ENCODE results near the gene MND1.

The MND1 gene, protein sequence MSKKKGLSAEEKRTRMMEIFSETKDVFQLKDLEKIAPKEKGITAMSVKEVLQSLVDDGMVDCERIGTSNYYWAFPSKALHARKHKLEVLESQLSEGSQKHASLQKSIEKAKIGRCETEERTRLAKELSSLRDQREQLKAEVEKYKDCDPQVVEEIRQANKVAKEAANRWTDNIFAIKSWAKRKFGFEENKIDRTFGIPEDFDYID

DNA sequence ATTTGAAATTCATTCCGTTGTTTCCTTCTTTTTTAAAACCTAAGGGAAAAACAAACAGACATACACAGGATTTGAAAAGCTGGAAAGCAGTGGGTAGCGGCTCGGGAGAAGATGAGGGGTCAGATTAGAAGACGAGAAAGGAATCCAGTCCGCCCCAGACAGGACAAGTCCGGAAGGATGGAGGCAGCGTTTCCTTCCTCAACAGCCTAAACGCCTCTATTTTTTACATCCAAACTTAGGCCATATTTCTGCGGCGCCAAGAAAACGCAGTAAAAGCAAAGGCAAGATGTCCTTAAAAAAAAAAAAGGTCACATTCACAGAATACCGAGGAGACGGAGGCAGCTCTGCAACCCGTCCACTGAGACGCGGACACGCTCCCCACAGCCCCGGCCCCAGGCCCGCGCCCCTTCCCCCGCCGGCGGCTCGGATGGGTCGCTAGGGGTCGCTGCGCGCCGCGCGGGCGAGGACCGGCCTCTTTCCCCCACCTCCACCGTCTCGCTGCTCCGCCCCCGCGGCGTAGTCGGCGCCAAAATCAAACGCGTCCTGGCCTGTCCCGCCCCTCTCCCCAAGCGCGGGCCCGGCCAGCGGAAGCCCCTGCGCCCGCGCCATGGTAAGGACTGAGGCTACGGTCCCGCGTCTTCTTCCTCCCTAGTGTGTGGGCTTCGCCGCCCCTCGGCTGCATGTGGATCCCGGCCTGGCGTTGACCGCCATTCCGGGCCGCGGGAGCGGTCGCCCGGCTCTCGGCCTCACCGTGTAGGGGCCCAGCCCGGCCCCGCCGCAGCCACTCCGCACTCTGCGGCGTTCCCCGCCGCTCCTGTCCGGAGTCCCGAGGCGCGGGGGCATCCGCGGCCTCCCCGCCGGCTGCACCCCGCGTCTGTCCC lies at the start of gene MND1:
Gene MND1, plus strand, starts transcription at position 558 of the 881 bp plus-strand sequence. Its CDS starts 50 bp downstream, at position 608.
- H3K4me3 ChIP-seq (replicated peaks in 1 of 2; ENCODE audit: low read depth in 2 of 2, low read length in 2 of 2) = peak within 1 kb of the TSS; percentile 74 to 81
- TF ChIP-seq, protein P1, sequence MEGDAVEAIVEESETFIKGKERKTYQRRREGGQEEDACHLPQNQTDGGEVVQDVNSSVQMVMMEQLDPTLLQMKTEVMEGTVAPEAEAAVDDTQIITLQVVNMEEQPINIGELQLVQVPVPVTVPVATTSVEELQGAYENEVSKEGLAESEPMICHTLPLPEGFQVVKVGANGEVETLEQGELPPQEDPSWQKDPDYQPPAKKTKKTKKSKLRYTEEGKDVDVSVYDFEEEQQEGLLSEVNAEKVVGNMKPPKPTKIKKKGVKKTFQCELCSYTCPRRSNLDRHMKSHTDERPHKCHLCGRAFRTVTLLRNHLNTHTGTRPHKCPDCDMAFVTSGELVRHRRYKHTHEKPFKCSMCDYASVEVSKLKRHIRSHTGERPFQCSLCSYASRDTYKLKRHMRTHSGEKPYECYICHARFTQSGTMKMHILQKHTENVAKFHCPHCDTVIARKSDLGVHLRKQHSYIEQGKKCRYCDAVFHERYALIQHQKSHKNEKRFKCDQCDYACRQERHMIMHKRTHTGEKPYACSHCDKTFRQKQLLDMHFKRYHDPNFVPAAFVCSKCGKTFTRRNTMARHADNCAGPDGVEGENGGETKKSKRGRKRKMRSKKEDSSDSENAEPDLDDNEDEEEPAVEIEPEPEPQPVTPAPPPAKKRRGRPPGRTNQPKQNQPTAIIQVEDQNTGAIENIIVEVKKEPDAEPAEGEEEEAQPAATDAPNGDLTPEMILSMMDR (IDR thresholded peaks at IDR 0.05; ENCODE audit: low read depth, low read length) = peak; percentile 51
- peak; percentile 81 for DNase-seq (ENCODE audit: low read depth in 2 of 2)

DNA sequence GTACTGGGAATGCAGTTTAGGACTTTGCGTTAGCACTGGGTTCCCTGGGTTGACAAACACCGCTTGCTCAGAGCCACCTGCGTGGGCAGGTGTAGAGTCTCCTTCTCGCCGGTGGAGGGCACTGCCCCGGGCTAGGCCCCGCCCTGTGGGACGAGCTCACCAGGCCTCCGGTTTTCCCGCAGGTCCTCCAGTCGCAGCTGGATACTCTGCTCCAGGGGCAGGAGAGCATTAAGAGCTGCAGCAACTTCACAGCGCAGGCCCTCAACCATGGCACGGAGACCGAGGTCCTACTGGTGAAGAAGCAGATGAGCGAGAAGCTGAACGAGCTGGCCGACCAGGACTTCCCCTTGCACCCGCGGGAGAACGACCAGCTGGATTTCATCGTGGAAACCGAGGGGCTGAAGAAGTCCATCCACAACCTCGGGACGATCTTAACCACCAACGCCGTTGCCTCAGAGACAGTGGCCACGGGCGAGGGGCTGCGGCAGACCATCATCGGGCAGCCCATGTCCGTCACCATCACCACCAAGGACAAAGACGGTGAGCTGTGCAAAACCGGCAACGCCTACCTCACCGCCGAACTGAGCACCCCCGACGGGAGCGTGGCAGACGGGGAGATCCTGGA lies 49.2 kb upstream of the MND1 start:
- no peak overlapping the region for H3K4me3 ChIP-seq (replicated peaks in 1 of 2; ENCODE audit: low read depth in 2 of 2, low read length in 2 of 2)
- TF ChIP-seq, protein P1 (IDR thresholded peaks at IDR 0.05; ENCODE audit: low read depth, low read length) = no peak
- DNase-seq (ENCODE audit: low read depth in 2 of 2) = no peak

DNA sequence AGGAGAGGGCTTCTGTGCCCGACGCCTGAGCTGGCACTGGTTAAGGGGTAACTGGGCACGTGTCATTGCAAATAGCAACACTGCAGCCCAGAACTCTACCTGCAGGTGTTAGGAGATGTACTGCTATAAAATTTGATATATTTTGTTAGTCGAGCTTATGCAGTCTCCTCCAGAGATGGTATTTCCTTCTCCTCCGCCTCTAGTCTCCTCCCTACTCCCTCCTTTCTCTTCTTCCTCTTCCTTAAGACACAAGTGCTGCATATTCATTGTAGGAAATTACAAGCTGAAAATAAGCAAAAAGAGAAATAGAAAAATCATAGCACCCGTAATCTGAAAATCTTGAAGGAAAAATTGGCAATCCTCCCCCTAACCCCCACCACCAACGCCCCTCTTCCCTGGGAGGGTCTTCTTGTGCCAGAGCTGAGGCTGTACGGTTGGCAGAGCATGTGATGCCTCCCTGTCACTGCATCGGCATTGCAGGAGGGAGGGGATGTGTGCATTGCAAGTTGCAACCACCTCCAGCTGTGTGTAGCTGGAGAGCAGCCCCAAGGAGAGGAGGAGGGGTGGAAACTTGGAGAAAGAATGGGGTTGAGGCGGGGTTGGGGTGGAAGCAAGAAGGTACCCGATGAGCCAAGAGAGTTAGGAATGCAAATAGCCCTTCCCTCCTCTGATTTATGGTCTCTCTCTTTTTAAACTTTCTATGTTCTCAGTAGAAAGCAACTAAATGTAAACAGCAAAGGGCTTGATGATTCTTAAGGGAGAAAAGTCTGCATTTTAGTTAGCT lies 48.3 kb upstream of the MND1 start:
- peak in 1 of 2 donors; percentile 34 for DNase-seq (ENCODE audit: low read depth in 2 of 2)
- H3K4me3 ChIP-seq (replicated peaks in 1 of 2; ENCODE audit: low read depth in 2 of 2, low read length in 2 of 2) = no peak overlapping the region
- TF ChIP-seq, protein P1 (IDR thresholded peaks at IDR 0.05; ENCODE audit: low read depth, low read length) = no peak

DNA sequence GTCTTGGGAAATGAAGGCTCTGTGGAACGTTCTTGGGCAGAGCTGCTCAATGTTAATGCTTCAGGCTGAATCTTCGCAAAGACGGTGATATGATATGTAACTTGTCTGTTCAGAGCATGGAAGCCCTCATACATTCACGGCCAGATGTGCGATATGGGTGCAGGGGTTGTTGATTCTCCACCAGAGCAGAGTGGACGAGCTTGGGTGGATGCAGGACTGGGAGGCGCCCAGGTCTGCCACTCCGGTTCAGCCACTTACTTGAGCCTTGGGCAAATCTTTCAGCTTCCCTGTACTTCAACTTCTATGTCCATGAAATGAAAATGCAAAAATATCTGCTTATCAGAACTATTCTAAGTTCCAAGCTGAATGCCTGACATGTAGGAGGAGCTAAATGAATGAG lies 47.4 kb upstream of the MND1 start:
- H3K4me3 ChIP-seq (replicated peaks in 1 of 2; ENCODE audit: low read depth in 2 of 2, low read length in 2 of 2) = no peak overlapping the region
- TF ChIP-seq, protein P1 (IDR thresholded peaks at IDR 0.05; ENCODE audit: low read depth, low read length) = no peak
- DNase-seq (ENCODE audit: low read depth in 2 of 2) = no peak

DNA sequence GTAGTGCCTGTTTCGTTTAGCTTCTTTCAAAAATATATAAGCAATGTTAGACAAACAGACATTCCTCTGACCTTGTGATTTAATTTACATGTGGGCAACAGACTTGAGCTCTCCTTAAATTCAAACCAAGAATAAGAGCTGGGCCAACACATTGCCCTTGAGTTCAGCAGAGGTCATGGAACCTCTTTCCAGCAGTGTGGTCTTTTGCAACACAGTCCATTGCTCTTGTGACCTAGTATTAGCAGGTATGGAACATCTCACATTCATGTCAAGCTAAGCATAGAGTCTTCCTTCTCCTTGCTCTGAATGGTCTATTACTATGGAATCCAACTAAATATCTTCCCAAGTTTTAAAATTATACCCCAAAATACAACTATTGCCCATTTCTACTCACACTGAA lies 33.7 kb upstream of the MND1 start:
- TF ChIP-seq, protein P1 (IDR thresholded peaks at IDR 0.05; ENCODE audit: low read depth, low read length) = no peak
- H3K4me3 ChIP-seq (replicated peaks in 1 of 2; ENCODE audit: low read depth in 2 of 2, low read length in 2 of 2) = no peak overlapping the region
- no peak for DNase-seq (ENCODE audit: low read depth in 2 of 2)

DNA sequence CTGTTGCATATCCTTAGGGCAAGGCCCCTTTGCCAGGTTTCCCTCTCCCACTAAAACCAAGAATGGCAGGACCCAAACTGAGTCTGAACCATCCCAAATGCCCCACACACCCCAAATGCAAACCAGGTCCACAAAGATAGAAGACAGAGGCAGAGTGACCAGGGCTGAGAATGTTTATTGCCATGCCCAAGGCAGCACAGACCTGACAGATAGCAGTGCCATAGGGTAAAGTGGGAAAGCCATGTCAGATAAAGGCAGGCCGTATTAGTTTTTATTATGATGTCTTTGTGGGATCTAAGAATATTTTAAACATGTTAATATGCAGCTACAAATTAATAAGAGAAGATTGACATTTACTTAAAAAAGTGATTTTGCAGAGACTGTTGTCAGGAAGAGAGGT lies 29.6 kb upstream of the MND1 start:
- DNase-seq (ENCODE audit: low read depth in 2 of 2) = no peak
- TF ChIP-seq, protein P1 (IDR thresholded peaks at IDR 0.05; ENCODE audit: low read depth, low read length) = no peak
- H3K4me3 ChIP-seq (replicated peaks in 1 of 2; ENCODE audit: low read depth in 2 of 2, low read length in 2 of 2) = no peak overlapping the region

All from cardiac fibroblast (primary cell).